ENCODE measurements around the gene GPR15LG.

The GPR15LG gene

DNA sequence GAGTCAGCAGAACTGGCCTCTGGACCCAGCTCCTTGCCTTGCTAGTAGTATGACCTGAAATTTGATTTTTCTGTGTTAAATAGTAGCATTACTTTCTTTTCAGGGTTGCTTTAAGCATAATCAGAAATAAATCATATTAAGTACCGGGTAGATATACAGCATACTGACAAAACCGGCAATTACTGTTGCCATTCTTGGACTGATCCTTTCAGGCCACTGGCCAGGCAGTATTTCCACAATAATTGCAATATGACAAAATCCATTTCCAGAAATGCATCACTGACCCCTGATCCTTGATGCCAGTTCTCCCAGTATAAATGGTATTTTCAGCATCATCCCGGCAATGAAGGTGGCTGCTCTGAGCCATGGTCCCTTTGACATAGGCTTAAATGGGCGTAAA is 60.9 kb downstream of the GPR15LG start:
- no peak overlapping the region for H3K27ac ChIP-seq
- no peak for TF ChIP-seq ZFX (IDR thresholded peaks at IDR 0.05; ENCODE audit: borderline replicate concordance)
- TF ChIP-seq, protein P1, sequence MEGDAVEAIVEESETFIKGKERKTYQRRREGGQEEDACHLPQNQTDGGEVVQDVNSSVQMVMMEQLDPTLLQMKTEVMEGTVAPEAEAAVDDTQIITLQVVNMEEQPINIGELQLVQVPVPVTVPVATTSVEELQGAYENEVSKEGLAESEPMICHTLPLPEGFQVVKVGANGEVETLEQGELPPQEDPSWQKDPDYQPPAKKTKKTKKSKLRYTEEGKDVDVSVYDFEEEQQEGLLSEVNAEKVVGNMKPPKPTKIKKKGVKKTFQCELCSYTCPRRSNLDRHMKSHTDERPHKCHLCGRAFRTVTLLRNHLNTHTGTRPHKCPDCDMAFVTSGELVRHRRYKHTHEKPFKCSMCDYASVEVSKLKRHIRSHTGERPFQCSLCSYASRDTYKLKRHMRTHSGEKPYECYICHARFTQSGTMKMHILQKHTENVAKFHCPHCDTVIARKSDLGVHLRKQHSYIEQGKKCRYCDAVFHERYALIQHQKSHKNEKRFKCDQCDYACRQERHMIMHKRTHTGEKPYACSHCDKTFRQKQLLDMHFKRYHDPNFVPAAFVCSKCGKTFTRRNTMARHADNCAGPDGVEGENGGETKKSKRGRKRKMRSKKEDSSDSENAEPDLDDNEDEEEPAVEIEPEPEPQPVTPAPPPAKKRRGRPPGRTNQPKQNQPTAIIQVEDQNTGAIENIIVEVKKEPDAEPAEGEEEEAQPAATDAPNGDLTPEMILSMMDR (IDR thresholded peaks at IDR 0.05), result no peak
